GM18520 (cell line): ENCODE data around the gene PLEKHD1.
A peak's percentile ranks its signal among the peaks of the same experiment; 100 is the strongest.
"Not testable (repeated sequence)": the region's sequence is repeated elsewhere in the genome, so short reads cannot be mapped to it uniquely, and the experiment has no call there.

Experiments used
- ATAC-seq: cut with Tn5 transposase; IDR thresholded peaks from one replicate; pipeline ENCODE4 v1.9.1; 2021; ENCODE audit not compliant: unreplicated experiment

The PLEKHD1 gene

DNA sequence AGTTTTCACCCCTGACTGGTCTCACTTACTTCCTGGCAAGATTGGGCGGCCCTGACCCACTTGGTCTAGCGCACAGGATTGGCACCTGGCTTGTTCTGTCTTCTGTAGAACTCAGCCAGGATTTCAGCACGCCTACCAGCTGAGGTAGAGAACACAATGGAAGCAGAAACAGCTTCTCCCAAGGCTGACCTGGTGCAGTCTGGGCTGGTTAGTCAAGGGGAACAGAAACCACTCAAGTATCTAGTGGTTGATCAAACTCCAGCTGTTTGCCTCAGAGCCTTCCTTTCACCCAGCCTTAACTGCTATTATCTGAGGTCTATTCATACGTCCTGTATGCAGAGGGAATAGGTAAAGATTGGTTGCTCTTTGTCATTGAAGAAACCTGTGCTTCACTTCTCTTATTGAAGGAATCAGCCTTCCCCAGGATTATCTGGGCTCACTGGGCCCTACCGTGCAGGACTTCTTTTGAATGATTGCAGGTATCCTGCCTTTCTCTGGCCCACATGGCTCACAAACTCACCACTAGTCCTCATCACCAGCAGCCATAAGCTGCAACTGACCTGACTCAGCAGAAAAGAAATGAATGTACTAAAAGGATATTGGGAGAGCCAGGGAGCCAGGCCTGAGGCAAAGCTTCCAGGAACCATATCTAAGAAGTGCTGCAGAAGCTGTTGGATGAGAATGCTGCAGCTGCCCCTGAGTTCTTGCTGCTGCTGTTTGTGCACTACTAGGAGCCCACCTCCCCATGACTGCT, 2.5 kb upstream of the PLEKHD1 start:
- ATAC-seq: peak; percentile 61

DNA sequence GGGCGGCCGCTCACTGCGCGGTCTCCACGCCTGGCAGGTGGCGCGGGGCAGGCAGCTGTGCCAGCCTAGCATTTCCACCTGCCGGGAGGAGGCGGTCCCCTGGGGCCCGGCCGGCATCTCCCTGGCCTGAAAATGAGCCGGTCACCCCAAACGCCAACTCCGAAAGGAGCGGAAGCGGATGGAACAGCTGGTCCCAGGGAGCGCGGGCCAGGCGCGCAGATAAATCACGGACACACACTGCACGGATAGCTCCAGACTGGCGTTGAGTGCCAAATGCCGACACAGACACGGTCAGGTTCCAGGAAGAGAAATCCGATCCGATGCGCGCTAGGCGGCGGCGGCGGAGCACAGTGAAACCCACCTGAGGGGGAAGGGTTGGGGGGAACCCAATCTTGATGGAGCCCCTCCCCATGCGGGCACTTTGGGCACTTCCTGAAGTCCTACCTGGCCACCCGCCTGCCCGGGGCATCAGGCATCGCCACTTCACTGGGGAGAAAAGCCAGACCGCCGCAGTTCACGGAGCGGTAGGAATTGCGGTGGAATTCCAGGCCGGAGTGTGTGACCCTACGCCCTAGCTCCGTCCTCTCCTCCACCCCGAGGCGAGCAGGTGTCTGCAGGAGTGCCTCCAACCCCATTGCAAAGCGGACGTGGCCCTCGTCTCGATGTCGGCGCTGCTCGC, 624 bp upstream of the PLEKHD1 start:
- no peak for ATAC-seq

DNA sequence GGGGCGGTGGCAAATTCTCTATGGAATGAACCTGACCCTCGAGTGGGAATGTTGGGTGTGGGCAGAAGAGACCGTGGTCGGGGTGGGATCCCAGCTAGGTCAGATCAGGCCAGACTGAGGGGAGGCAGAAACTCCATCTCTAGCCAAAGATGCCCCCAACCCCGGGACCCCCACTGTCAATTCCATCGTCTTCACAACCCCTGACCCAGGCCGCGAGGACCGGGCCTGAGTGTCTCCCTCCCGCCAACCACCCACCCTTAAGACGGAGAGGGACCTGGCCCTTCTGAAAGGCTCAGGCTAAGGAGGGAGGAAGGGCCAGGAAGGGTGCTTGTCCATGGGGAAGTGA, 760 bp downstream of the PLEKHD1 start:
- ATAC-seq: no peak

DNA sequence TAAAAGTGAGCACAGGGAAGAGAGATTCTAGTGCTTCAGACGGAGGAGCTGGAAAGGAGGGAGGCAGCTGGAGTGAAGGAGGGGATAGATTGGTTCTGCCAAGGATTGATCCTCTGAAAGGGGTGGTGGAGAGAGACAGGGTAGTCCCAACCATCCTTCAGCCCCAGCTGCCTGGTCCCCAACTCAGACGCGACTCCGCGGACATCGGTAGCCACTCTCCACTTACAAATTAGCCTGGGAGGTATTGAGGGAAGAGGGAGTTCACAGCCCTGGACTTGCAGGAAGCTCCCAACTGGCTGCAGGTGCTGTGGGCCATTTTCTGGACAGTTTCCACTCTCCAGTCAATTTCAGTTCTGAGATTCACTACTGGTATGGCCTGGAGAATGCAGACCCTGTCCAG, 1.2 kb downstream of the PLEKHD1 start:
- no peak for ATAC-seq

DNA sequence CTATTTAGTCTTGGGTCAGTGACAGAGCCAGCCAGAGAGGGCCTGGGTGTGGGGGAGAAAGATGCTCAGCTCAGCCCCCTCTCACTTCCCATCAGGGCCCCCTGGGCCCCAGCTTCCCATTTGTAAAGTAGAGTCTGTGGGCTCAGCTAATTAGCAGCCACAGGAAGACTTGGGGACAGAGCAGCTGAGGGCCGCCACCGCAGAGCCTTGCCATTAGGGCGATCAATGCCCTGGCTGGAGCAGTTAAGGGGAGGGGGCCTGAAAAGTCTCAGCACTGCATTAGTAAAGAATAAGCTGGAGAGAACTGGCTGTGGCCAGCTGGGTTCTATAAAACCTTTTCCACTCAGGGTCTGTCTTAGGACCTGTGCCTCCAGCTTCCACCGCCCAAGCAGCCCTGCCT, 2.7 kb downstream of the PLEKHD1 start:
- ATAC-seq: no peak

DNA sequence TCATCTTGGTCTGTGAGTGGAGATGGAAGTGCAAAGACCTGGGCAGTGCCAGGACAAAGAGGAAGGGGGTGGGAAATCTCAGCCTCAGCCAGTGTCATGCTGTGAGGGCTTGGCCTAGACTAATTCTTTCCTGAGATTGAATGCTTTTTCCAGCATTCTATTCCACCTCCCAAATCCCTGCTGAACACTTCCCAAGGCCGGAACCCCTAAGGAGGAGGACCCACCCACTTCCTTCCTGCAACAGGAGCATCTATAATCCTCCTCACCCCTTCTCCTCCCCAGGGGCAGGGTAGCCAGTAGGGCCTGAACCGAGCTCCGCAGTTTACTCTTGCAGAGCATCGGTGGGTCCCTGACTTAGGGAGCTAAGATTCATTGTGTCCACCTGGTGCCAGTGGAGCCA, 3.2 kb downstream of the PLEKHD1 start:
- ATAC-seq: no peak

DNA sequence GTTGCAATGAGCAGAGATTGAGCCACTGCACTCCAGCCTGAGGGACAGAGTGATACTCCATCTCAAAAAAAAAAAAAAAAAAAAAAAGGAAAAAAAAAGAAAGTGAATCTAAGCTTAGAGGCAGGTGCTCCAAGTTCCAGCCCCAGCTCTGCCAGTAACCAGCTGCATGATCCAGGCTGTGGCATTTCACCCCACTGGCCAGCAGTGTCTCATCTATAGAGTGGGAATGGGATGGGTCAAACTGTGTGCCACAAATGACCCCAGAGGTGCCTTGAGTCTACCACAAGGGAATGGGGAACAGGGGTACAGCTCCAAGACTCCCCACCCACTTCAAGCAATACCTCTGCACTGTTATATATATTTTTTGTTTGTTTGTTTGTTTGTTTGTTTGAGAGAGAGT, 5.0 kb downstream of the PLEKHD1 start:
- no peak for ATAC-seq

DNA sequence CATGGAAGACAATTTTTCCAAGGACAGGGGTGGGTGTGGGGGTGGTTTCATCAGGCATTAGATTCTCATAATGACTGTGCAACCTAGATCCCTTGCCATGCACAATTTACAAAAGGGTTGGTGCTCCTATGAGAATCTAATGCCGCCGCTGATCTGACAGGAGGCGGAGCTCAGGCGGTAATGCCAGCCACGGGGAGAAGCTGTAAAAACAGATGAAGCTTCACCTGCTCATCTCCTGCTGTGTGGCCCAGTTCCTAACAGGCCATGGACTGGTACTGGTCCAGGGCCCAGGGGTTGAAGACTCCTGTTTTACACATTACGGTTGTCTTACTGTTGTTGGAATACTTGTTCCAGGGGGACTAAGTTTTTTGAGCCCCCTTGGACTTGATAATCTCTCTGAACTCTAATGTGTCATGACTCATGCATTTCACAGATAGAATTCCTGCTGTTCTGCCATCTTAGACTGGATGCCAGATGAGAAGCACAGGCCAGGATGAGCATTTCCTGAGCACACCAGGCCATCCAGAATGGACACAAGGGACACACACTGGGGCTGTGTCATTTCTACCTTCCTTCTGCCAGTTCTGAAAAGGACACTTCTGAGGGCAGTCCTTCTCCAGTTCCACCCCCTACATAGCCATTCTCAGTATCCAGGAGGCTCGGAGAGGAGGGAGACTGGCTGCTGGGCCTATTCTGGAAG, 5.8 kb downstream of the PLEKHD1 start:
- ATAC-seq: no peak

DNA sequence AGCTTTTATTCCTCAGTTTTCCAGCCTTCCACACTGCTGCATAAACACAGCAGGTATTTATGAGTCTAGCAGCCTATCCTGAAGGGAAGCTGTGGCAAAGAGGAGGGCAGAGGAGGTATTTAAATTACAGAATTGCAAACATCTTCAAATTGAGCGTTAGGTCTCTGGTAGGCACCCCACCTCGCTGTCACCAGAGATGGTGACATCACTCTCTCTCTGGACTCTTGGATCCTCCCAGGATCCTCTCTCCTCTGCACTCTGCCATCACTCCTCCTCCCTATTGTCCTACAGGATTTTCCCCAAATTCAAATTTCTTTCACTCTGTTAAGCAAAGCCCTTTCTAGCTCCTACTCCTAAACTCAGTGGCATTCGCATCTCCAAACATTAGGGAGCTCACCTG, 6.7 kb downstream of the PLEKHD1 start:
- no peak for ATAC-seq

DNA sequence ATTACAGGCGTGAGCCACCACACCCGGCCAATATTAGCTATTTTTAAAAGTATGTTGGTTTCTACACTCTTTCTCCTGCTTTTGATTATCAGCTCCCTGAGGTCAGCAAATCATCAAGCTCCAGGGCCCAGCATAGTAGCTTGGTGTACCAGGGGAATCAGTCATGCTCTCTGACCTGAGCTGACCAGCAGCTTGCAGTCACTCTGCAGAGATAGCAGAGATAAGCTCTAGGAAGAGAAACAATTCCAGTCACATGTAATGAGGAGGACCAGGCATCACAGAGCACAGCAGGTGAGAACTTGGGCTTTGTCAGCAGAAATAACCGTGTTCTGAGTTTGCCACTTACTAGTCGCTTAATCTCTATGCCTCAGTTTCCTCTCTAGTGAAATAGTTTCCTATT, 8.5 kb downstream of the PLEKHD1 start:
- no peak for ATAC-seq

DNA sequence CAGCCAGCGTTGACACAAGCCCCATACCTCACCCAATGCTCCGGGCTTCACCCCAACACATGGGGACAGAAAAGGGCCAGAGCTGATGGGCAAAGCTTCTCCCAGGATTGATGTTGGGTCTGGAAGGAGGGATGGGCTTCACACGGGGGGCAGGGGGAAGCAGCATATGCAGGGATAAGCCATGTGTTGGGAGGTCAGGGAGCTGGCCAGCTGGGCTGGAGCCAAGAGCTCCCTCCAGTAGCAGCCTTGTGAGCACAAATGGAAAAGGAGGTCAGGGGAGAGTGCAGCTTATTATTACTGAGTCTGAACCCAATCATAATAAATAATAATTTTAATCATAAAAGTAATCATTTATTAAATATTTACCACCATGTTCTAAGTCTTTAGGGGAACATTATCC, 9.3 kb downstream of the PLEKHD1 start:
- ATAC-seq: no peak

DNA sequence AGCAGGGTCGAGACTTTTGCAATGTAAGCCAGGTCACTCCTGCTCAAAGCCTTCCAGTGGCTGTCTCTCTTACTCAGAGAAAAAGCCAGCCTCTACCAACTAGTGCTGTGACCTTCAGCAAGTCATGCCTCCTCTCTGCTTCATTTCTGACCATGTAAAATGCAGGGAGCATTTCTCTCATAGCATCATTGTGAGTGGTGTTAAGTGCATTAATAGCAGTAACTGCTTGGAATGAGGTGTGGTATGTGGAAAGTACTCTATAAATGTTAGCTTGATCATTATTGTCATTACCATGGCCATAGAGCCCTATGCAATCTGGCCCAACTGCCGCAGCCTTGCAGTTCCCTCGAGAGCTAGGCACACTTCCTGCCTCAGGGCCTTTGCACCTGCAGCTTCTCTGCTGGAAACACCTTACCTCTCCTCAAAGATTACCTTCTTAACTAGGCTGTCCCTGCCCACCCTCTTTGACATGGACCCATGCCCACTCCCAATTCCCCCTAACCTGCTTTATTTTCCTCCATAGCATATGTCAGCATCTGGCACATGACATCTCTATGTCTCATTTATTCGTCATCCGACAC, 10.9 kb downstream of the PLEKHD1 start:
- ATAC-seq: no peak

DNA sequence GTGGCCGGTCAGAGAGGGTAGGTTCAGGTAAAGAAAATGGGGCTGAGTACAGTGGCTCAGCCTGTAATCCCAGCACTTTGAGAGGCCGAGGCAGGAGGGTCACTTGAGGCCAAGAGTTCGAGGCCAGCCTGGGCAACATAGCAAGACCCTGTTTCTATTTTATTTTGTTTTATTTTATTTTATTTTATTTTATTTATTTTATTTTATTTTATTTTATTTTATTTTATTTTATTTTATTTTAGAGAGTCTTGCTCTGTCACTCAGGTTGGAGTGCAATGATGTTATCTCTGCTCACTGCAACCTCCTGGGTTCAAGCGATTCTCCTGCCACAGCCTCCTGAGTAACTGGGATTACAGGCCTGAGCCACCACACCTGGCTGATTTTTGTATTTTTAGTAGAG, 13.3 kb downstream of the PLEKHD1 start:
- not testable (repeated sequence) for ATAC-seq

DNA sequence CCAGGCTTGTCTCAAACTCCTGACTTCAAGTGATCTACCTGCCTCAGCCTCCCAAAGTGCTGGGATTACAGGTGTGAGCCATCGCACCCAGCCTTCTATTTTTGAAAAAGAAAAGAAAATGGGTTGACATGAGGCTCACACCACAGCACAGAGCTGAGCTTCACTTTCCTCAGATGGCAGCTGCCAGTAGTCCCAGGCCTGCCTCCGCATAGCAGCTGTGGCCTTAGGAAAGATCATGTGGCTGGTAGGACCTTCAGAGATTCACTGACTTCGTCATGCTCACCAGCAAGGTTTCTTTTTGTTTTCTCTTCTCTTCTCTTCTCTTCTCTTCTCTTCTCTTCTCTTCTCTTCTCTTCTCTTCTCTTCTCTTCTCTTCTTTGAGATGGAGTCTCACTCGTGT, 13.8 kb downstream of the PLEKHD1 start:
- ATAC-seq: not testable (repeated sequence)

DNA sequence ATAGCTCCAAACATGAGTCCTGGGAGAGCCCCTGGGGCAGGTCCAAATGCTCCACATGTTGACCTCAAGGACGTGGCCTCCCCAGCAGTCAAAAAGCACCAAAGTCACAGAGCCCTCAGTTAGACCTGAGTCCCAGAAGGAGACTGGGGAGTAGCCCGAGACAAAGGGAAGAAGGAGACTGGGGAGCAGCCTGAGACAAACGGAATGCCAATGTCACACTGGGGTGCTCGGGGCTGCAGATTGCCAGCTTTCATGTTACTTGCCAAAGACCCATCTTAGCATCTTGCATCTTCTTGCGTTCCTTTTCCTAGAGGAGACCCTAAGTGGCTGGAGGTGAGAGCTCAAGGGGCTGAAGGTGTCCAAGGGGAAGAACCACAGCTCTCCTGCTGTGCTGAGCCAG, 14.9 kb downstream of the PLEKHD1 start:
- no peak for ATAC-seq

DNA sequence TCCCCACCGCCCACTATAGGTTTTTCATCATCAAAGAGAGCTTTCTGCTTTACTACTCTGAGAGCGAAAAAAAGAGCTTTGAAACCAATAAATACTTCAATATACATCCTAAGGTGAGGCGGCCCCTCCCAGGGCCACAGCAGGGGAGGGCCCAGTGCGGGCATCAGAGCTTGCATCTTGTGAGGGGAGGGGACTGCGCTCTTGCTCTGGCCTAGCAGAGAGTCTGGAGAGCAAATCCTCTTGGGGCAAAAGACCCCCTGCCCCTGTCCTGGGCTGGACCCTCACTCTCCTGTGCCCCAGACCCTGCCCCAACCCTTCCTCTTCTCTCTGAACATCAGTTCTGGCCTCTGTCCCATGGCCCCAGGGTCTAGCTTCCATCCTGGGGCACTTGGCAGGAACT, 15.6 kb downstream of the PLEKHD1 start:
- no peak for ATAC-seq

DNA sequence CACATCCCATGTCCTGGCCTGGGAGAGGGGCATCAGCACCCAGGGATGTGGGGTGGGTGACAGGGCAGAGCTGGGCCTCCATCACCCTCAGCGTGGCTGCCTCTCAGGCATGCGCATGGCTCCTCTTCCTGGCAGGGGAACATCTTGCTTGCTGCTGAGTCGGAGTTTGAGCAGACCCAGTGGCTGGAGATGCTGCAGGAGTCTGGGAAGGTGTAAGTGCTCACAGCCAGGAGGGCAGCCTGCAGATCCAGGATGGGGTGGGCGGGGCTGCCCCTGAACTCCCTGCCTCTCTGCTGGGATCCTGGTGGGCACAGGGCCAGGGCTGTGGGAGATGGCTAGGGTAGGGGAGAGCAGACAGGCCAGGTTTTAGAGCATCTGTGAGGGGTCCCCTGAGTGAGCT, 16.2 kb downstream of the PLEKHD1 start:
- no peak for ATAC-seq

DNA sequence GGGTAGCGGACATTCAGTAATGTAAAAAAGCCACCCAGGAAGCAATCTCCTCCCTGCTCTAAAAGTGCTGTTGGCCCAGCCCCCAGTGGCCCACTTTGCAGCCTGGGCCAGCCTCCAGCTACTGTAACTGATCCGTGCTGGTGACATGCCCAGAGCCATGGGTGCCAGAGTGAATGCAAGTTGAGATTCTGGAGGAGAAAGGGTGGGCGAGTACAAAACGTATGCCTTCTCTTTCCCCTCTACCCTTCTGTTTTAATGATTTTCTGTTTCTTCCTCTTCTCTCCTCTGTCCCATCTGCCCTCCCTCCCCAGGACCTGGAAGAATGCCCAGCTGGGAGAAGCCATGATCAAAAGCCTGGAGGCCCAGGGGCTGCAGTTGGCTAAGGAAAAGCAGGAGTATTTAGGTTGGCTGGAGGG, 16.9 kb downstream of the PLEKHD1 start:
- ATAC-seq: no peak

DNA sequence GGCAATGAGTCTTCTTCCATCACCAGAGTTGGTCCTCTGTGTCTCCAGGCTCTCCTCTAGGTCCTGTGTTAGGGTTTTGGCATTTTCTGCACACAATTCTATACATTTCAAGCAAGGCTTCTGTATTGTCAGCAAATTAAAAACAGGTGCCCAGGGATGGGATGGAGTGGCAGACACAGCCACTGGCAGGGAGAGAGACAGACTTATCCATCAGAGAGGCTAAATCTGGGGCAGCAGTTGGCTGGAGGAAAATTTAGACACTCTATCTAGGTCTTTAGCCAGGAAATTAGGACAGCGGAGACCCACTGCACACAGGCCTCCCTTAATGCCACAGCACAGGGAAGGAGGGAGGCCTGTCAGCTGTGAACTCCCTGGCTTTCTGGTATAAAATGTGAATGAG, 20.2 kb downstream of the PLEKHD1 start:
- no peak for ATAC-seq

DNA sequence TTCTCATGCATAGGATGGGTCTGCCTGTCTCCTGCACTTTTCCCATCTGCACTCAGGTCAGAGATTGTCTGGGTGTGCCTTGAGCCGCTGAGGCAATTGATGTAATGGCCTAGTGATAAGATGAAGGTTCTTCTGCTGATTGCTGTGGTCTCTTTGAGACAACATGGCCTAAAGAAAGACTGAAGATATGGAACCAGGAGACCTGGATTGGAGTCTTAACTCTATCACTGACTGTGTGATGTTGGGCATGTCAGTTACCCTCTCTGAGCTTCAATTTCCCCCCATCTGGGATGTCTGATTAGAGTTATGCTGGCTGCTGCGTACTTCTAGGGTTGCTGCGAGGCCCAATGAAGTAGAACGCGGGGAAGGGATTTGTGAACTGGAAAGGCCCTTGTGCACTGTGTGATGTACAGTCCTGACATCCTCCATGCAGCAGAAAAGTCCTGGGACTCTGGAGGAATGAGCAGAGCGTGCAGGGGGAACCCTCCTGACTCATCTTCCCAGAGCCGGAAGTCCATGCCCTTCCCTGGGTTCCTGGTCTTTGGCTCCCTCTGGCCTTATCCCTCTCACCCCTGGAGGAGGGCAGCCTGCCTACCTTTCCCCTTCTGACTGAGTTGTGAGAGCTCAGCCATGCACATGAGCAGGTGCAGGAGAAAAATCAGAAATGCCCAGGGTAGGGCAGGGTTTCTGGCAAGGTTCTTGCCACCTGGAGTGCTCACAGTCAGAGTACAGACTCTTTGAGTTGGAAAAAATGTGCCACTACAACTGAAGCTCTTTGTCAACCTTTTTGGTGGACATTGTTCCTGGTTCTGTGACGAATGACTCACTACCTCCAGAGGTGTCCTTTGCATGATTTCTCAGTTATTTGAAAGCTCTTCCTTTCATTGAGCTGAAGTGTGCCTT, 21.1 kb downstream of the PLEKHD1 start:
- no peak for ATAC-seq

DNA sequence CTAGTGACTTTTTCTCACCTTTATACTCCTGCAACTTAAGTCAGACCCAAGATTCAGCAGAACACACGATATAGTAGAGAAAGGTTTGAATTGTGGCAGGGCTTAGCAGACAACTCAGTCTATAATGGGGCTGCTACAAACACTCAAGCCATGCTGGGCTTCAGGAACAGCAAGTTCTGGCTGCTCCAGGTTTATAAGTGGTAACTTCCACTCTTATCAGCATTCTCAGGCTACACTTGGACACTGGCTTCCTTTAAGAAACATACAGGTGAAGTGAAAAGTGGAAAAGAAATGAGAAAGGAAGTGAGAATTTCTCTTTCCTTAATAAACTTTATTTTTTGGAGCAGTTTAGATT, 21.7 kb downstream of the PLEKHD1 start:
- ATAC-seq: no peak
